ENCODE measurements around the gene CDK14.
"Not testable (repeated sequence)": the region's sequence is repeated elsewhere in the genome, so short reads cannot be mapped to it uniquely, and the experiment has no call there.

CDK14 gene

DNA sequence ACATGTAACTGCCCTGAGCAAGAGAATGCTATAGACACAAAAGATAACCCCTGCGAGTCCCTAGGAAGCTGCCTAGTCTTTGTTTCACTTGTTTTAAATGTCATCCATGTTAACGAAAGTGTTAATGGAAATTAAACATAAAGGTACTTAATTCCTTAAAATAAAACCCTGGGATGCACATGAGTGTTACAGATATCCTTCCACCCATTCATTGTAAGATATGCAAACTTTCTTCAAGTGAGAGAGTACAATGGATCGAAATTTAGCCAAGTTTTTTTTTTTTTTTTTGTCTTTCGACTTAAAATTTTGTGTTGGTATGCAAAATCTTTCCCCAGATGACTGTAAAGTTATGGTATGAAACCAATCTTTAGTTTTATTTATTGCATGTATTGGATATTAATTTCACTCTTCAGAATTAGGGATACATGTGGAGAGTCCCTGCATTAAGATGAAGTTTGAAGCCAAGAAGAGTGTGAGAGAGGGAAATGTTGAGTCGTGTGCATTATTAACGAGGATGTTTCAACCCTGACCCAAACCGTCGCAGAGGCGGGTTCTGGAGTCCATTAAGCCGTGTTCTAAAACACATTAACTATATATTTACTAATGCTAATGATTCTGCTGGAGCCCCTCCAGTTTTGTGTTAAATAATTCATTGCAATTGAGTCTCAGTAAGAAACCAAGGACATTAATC, 1.6 kb downstream of the CDK14 start:
- DNase-seq = no peak

DNA sequence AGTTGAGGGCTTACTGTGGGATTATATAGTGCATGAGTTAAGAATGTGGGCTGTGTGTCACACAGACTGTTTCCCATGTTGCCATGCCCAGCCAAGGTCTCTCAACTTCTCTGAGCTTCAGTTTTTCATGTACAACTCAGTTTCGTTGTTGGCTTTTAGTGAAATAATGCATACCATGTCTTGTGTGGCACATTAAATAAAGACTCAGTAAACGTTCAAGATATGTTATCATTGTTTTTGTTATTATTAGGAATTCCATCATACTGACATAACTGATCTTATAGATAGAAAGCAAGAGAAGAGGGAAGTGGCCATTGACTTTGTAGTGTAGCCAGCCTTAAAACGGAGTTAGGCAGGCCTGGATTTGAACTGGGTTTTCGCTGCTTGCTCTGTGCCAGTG, 2.9 kb downstream of the CDK14 start:
- no peak for DNase-seq

DNA sequence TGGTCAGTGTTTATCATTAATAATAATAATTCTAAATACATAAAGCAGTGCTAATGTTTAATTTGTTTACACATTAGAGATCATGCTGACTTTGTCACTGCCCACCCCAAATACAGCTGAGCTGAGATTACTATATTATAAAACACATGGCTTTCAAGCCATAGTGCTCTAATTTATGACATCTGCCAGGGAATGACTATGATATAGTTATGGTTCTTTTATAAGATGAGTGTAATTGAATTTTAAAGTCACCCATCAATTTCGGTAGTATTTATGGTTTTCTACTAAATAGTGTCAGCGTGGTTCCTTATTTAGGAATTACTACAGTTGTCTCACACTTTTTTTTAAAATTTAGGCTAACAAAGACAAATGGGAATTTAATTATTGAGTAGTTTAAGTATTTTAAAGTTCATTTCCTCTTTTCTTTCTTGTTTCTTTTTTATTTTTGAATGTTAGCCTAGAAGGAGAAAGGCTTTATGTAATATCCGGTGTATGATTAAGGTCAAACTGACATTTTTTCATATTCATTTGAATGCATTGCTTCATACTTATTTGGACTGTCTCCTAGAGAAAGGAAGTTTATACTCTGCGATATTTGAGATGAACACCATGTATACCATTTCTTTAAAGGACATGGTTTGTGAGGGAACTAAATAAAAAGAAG, 3.9 kb downstream of the CDK14 start:
- DNase-seq = no peak

DNA sequence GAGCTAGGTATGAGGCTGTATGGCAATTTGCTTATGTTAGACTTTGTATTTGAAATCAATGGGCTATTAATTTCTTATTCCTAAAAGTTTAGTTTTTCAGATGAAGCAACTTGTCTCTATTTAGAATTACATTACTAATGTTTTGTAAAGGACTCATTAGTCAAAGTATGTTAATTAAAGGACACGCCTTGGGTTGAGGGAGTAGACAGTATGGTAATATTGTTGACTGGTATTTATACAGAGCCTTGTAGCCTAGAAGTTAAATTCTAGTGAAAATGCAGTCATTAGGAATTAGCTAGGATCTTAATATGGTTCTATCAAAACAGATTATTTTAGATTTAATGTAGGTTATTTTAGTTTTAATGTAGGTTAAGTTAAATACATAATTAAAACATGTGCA, 6.2 kb downstream of the CDK14 start:
- DNase-seq = no peak

DNA sequence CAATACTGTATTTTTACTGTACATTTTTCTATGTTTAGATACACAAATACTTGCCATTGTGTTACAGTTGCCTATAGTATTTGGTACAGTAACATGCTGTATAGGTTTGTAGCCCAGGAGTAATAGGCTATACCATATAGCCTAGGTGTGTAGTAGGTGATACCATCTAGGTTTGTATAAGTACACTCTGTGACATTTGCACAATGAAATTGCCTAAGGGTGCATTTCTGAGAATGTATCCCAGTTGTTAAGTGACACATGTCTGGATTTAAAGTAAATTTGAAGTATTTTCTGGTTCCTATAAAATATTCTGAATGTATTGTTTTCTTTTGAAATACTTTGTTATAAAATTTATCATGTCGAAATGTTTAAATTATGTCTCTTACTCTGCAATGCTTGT, 7.2 kb downstream of the CDK14 start:
- DNase-seq = no peak

DNA sequence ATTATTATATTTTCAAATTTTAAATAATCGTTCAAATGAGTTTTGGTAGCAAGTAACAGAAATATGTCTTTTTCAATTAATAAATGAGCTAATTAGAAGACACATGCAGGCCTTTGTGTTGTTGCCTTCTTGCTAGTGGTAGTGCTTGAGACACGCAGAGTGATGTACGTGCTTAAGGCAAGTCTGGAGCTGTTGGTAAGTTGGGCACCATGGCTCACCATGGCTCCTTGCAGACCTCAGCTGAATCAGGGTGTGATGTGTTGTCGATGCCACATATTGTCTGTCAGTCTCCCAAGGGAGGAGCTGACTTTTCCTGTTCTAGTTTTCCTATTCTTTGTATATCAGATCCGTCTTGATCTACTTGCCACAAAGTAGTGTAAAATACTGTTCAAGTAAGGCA, 8.3 kb downstream of the CDK14 start:
- no peak for DNase-seq

DNA sequence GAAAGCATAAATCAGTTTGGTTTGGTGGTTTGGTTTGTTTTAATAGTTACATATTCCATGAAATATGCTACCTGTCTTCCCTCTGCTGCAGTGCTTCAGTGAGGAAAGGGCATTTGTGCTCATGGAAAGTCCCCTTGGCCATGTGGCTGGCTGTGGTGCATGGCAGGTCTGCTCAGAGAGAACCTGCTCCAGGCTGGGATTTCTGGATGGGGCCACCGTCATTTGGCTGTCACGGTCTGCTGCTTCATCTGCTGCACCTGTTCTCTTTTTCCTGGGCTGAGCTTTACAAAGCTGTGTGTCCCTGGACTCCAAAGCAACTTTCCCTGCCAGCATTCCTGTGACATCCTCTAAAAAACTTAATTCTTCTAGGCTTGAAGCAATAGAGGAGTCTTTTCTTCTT, 8.9 kb downstream of the CDK14 start:
- peak; percentile 12 for DNase-seq

DNA sequence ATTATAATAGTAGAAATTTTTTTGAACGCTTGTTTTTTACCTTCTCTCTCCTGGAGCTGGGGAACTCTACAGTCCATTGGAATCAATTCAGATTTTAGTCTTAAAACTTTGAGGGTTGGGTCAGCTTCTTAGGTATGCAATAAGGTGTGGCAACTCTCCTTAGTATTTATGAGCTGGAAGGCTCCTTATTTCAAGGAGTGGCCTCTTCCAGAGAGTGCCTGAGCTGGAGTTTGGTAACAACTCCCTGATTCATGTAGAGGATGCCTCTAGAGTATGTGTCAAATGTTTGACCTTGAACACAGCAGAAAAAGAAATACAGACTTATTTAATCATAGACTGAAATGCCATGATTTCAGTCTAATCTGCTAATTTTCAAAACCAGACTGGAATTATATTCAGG, 11.1 kb downstream of the CDK14 start:
- DNase-seq = no peak

DNA sequence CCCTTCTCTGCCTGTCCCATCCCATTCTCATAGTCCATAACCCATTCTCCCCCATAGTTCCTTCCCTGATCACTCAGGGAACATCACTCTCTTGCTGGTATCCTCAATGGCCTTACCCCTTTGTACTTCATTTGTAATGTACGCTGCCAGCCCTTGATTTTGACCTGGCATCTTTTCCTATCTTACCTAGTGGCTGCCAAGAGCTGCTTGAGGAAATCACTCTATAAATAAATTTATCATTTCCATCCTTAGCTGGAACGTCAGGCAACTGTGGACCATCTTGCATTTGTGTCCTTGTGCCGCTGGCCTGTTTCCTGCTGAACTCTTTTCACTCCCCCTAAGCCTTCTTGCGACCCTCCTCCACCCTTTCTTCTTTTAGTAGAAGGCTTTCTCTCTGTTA, 14.0 kb downstream of the CDK14 start:
- no peak for DNase-seq

DNA sequence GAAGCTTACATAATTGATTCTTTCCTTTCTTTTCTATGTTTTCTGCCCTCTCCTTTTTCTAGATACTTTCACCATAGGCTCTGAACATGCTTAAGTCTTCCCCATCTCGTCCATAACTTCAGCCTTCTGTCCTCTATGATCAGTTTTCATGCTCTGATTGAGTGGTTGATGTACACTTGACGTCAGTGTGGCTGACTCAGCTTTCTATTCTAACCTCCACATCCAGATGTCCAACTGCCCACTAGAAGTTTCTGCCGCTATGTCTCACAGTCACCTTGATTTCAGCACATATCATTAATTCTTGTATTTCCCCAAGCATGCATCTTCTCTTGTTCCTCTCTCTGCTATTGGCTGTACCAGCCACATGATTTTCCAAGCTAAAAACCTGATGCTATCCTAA, 15.0 kb downstream of the CDK14 start:
- no peak for DNase-seq

DNA sequence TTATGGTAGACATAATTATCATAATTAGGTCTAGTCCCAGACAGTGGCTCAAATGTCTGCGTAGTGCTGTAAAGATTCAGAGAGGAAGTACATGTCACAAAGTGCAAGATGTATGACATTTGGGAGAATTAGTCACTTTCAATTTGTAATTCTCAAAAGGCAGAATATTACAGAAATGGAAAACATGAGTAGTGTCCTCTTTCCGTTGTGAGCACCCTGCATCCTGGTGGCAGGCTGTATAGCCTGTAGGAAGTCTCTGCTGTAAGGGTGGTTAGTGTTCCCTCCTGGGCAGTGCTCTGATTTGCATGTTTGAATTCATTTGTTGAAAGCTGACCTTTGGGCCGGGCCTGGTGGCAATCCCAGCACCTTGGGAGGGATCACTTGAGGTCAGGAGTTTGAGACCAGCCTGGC, 17.0 kb downstream of the CDK14 start:
- DNase-seq = no peak

DNA sequence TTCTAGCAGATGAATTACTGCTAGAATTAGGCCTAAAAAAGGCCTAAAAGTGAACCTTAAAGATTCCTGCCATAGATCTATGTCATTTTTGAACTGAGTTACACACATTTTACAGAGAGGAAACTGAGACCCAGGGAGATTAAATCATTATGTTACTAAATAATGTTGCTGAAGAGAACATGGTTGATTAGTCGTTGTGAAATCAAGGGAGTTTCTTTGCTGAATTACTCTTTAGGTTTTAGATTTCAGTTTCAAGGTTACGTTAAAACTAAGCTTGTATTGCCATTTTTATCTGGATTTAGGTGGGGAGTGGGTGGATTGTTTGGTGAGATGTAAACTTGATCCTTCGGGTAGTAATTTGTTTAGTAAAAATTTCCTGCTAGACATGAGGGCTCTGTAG, 21.3 kb downstream of the CDK14 start:
- DNase-seq = no peak

DNA sequence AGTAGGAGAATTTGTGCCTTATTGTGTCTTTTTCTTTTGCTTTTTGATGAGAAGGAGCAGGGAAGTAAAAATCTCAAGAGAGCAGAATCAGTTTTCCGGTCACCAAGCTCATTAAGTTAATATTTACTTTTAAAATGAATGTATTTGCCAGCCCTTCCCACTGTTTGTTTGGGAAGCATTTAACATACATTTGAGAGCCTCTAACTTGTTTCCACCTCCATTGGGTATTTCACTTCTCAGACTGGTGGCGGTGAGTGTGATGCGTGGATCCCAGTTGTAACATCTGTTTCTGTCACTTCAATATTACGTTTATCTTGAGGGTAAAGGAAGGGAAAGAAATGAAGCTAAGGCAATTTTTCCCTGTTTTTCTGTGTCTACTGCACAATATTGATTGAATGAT, 22.8 kb downstream of the CDK14 start:
- DNase-seq = peak; percentile 11

DNA sequence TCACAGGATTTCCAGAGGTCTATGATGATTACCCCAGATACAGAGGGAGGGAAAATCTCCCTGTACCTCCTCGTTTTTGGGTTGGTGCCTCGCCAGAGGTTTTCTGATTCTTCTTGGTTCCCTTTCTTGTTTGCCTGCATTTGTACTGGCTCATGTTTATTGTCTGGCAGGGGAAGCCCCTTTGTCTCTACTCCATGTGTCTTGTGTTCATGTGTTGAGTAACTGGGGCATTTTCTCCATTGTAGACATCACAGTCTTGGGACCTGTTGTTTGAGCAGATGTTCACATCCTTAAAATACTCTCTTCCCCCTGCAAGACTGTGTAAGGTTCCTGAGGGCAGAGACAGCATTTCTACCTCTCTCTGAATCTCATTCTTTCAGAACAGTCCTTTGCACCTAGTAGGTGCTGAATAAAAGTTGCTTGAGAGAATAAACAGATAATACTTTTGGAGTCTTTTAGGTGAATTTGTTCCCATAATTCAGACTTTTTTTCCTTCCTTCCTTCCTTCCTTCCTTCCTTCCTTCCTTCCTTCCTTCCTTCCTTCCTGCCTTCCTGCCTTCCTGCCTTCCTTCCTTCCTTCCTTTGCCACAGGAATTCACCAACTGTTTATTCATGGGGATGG, 25.1 kb downstream of the CDK14 start:
- no peak for DNase-seq

DNA sequence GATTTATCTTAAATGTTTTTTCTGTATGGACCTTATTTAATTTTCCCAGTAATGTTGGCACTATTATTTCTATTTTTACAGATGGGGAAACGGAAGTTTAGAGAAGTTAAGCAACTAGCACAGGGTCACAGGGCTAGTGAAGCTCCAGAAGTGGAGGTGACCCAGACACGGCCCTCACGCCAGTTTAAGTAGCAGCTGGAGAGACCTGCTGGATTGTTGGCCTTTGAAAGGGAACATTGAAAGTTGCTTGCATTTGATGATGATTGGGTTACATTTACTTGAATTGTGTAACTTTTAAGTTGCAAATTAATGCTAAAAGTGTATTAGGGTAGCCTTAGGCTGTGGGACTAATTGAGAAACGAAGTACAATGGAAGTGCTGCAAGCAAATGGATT, 25.6 kb downstream of the CDK14 start:
- no peak for DNase-seq

DNA sequence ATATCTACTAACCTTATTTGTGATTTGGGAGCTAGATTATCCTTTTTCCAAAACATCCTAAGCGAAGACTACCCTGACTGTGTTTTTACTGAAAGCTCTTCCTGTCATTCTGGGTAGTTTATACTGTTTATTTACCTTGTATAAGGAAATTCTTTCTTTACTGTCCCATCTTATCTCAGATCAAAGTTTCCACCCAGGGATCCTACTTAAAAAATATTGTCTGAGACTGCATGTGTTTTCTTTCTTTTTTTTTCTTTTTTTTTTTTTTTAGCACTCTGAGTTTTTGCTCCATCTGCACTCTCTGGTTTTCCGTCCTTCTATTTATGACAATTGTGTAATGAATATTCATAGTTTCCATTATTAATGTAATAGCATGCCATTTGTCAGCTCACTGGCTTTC, 26.5 kb downstream of the CDK14 start:
- DNase-seq = no peak

DNA sequence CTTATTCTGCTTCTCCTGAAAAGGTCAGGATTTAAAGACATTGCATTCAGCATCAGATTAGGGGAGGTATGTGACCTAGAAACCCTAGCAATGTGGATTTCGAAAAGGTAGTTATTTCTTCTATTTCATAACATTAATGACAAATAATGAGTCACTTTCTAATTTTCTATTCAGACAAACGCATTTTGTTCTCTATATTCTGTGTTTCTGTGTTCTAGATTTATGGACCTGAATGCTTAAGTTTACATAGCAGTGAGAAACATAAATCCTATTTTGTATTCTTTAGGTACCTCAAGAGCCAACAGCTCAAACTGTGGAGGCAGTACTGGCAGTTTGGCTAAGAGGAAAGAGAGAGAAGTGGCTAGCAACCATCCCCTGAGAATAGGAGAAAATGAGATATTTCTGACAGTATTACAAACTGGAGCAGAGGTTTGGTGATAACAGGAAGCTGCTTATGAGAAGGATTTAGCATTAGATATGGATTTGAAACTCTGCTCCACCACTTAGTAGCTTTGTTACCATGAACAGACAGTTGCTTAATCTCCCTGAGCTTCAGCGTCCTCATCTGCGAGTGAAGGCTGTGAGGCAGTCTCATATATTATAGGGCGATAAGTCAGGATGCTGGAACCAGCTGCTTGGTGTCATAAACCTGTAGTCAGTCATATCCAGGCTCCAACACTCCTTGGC, 28.2 kb downstream of the CDK14 start:
- no peak for DNase-seq

DNA sequence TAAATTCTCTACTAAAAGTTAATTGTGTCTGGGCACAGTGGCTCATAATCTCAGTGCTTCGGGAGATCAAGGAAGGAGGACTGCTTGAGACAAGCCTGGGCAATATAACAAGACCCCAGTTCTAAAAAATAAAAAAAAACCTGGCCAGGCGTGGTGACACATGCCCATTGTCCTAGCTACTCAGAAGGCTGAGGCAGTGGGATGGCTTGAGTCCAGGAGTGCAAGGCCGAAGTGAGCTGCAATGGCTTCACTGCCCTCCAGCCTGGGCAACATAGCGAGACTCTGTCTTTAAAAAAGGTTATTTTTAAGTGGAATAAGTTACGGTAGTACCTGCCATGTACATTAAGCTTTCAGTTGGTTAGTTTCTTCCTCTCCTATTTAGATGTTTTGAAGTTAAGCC, 28.9 kb downstream of the CDK14 start:
- DNase-seq = no peak

DNA sequence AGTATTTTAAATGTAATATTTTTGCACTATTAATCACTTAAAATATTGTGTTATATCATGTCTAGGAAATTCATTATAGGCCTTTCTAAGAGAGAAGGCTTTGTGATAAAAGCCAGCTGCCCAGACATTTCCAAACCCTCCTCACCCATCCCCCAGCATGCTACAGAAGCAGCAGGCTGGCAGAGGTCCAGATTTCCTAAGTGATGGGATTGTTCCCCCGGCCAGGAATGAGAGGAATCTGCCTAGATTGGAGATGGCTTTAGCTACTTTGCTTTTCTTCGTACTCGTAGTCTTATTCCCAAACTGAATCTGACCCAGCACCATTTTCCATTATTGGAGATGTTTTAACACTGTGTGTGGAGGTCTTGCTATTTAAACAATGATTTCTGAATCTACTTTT, 29.4 kb downstream of the CDK14 start:
- DNase-seq = peak; percentile 5

DNA sequence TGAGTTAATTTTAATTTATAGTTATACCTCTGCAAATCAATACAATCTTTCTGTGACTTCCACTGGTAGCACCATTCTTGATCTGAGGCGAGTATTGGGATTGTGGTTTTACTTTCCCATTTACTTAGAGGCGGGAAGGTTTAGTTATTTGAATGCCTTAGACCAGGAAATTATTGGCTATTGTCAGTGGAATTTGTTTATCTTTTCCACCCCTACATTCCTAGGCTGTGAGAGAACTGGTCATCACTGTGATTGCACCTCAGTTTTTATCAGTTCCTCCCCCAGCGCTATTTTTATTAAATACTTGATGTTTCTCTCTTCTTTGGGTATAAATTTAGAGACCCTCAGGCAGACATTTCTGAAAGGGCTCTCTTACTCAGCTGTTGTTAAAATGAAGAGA, 29.9 kb downstream of the CDK14 start:
- DNase-seq = no peak

DNA sequence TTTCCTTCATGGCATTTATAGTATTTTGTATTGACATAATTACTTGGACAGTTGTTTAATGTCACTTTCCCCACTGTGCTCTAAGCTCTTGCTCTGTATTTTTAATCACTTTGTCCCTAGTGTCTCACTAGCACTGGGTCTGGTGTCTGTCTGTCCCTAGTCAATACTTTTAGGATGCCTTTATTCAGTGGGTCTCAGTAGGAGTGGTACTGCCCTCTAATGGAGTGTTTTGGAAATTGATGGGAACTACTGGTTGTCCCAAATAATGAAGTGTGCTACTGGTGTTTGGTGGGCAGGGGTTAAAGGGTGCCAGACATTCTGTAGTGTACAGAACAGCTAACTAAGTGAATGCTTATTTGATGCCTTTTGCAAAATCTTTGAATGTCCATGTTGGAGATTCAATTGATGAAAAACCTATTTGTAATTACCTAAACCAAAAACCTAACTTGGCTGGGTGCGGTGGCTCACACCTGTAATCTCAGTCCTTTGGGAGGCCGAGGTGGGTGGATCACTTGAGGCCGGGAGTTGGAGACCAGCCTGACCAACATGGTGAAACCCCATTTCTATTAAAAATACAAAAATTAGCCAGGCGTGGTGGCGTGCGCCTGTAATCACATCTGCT, 33.3 kb downstream of the CDK14 start:
- peak; percentile 34 for DNase-seq

DNA sequence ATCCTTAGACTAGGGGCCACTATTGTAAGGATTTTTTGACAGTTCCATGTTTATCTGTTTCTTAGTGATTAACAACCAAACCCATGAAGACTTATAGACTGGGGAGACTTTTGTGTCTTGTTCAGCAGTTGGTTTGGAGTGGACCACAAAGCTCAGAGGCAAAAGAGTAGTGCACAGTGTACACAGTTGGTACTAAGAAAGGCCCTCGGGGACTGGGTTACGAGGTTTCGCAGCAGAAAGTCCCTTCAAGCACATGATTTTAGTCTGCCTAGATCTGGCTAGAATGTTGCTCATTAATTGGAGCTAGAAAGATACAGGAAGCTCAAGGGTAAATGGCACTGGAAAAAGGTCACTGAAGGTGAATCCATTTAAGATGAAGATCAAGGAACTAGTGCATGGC, 35.4 kb downstream of the CDK14 start:
- DNase-seq = no peak

DNA sequence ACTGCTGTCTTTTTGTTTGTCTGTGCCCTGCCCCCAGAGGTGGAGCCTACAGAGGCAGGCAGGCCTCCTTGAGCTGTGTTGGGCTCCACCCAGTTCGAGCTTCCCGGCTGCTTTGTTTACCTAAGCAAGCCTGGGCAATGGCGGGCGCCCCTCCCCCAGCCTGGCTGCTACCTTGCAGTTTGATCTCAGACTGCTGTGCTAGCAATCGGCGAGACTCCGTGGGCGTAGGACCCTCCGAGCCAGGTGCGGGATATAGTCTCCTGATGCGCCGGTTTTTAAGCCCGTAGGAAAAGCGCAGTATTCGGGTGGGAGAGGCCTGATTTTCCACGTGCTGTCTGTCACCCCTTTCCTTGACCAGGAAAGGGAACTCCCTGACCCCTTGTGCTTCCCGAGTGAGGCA, 43.6 kb downstream of the CDK14 start:
- not testable (repeated sequence) for DNase-seq

DNA sequence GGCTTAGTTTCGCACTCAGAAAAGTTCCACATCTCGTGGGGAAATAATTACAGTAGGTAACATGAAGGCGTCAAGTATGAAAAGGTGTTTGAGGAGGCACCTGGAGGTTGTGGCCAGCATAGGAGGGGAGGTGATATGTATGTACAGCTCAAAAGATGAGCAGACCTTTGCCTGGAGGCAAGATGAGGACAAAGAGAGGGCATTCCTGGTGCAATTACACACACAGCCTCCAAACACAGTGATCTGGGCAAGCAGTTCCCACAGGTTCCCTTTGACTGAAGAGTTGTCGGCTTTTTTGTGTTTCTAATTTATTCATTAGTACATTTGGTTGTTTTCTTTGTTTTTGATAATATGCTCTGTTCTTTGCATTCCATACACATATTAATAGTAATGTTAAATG, 46.9 kb downstream of the CDK14 start:
- DNase-seq = no peak

Measured in SHP77 treated with DMSO at 0.1 percent for 48 hours (cell line).